Karpas-422 (cell line): ENCODE results near the gene KNDC1. TPM values are rescaled to one million over a fixed set of nuclear protein-coding genes. Genes with fewer than 3 reads are reported as not detected.
A peak's percentile ranks its signal among the peaks of the same experiment; 100 is the strongest.

Experiments
- DNase-seq: peaks from one replicate; pipeline ENCODE4 v3.0.0-alpha.2; 2015
- H2AFZ ChIP-seq: fragments of 200-600 bp; sonication (generic); 2 replicates; pipeline ENCODE4 v1.6.1; 2014; ENCODE audit warnings: antibody characterized with exemption, low read length, mixed read lengths
- H3K27ac ChIP-seq: fragments of 200-600 bp; sonication (generic); 2 replicates; pipeline ENCODE4 v1.5.1; 2014; ENCODE audit warnings: mild to moderate bottlenecking, low read length, moderate library complexity
- H3K27me3 ChIP-seq: fragments of 200-600 bp; sonication (generic); 2 replicates; pipeline ENCODE4 v1.6.1; 2014; ENCODE audit warnings: low read length, mixed read lengths
- H3K36me3 ChIP-seq: fragments of 200-600 bp; sonication (generic); 2 replicates; pipeline ENCODE4 v1.6.1; 2014; ENCODE audit warnings: low read length, mixed read lengths; ENCODE audit not compliant: insufficient read depth
- H3K4me1 ChIP-seq: fragments of 200-600 bp; sonication (generic); 2 replicates; pipeline ENCODE4 v1.6.1; 2014; ENCODE audit warnings: mild to moderate bottlenecking, low read length, mixed read lengths
- H3K4me2 ChIP-seq: fragments of 200-600 bp; sonication (generic); 2 replicates; pipeline ENCODE4 v1.6.1; 2014; ENCODE audit warnings: low read length, low read depth, mild to moderate bottlenecking; ENCODE audit not compliant: poor library complexity, severe bottlenecking
- H3K4me3 ChIP-seq: fragments of 200-600 bp; sonication (generic); 2 replicates; pipeline ENCODE4 v1.5.1; 2014; ENCODE audit warnings: mild to moderate bottlenecking, antibody characterized with exemption, low read length, mixed read lengths
- H3K79me2 ChIP-seq: fragments of 200-600 bp; sonication (generic); 2 replicates; pipeline ENCODE4 v1.6.1; 2014; ENCODE audit warnings: mild to moderate bottlenecking, low read length, mixed read lengths
- H3K9ac ChIP-seq: fragments of 200-600 bp; sonication (generic); 2 replicates; pipeline ENCODE4 v1.6.0; 2014; ENCODE audit warnings: low read length
- H3K9me2 ChIP-seq: fragments of 200-600 bp; sonication (generic), shearing (Covaris generic); replicated peaks from 2 replicates; pipeline ENCODE4 v1.6.0; 2014; ENCODE audit warnings: mild to moderate bottlenecking, low read length, moderate library complexity; ENCODE audit not compliant: insufficient read depth
- H3K9me3 ChIP-seq: fragments of 300-700, 200-600 bp; sonication (generic); 2 replicates; pipeline ENCODE4 v1.6.1; 2014; ENCODE audit warnings: low read length, mixed read lengths
- H4K20me1 ChIP-seq: fragments of 200-600 bp; sonication (generic); 2 replicates; pipeline ENCODE4 v1.6.1; 2014; ENCODE audit warnings: mild to moderate bottlenecking, antibody characterized with exemption, low read length, low read depth; ENCODE audit not compliant: insufficient read depth
- total RNA-seq: library from RNA; depleted of rRNA; stranded (reverse); fragments of >200 nt; shearing (Covaris generic); gene quantifications from 2 replicates; pipeline ENCODE4 v1.2.3, GENCODE V29; 2014; ENCODE audit warnings: low replicate concordance

The KNDC1 gene
- total RNA-seq, 1 experiment from 2014 or later: not detected

GRCh38 chr10:133239990-133240389 is 80.0 kb downstream of the KNDC1 start:
- Histone ChIP-seq H3K27me3 (no peaks in the 10 kb centered on the region), H3K4me2 (no peak overlapping the region), H3K9ac (no peak overlapping the region), H3K27ac (no peak overlapping the region), H3K9me3 (no peaks in the 10 kb centered on the region), H3K4me1 (no peaks in the 10 kb centered on the region), H3K4me3 (no peak overlapping the region), H3K36me3 (no peaks in the 10 kb centered on the region), H3K9me2 (no peaks in the 10 kb centered on the region), H4K20me1 (no peaks in the 10 kb centered on the region), H3K79me2 (no peaks in the 10 kb centered on the region), H2AFZ (no peak overlapping the region)
- DNase-seq: no peak

GRCh38 chr10:133241501-133242205 is 81.6 kb downstream of the KNDC1 start:
- Histone ChIP-seq H3K9ac (no peak overlapping the region), H3K4me2 (peak overlapping the region; percentile 26), H3K4me1 (no peaks in the 10 kb centered on the region), H3K9me2 (no peaks in the 10 kb centered on the region), H3K9me3 (no peaks in the 10 kb centered on the region), H4K20me1 (no peaks in the 10 kb centered on the region), H3K4me3 (no peak overlapping the region), H3K79me2 (no peaks in the 10 kb centered on the region), H2AFZ (no peak overlapping the region), H3K27me3 (no peaks in the 10 kb centered on the region), H3K36me3 (no peaks in the 10 kb centered on the region), H3K27ac (no peak overlapping the region)
- DNase-seq: no peak

- Histone ChIP-seq H3K4me2 (no peak overlapping the region), H3K36me3 (no peaks in the 10 kb centered on the region), H3K27ac (no peak overlapping the region), H3K4me3 (no peak overlapping the region), H4K20me1 (no peaks in the 10 kb centered on the region), H2AFZ (no peak overlapping the region), H3K9ac (no peak overlapping the region), H3K4me1 (no peaks in the 10 kb centered on the region), H3K79me2 (no peaks in the 10 kb centered on the region), H3K9me3 (no peaks in the 10 kb centered on the region), H3K27me3 (no peaks in the 10 kb centered on the region), H3K9me2 (no peaks in the 10 kb centered on the region)
- no peak for DNase-seq
Measured at GRCh38 chr10:133242611-133243356, 82.8 kb downstream of the KNDC1 start.

- H3K4me1 ChIP-seq: no peaks in the 10 kb centered on the region
- no peaks in the 10 kb centered on the region for H3K79me2 ChIP-seq
- H3K9ac ChIP-seq: no peak overlapping the region
- no peak overlapping the region for H2AFZ ChIP-seq
- no peak overlapping the region for H3K4me2 ChIP-seq
- H3K36me3 ChIP-seq: no peaks in the 10 kb centered on the region
- no peak for DNase-seq
- no peak overlapping the region for H3K4me3 ChIP-seq
- H3K9me3 ChIP-seq: no peaks in the 10 kb centered on the region
- no peaks in the 10 kb centered on the region for H4K20me1 ChIP-seq
- H3K27me3 ChIP-seq: no peaks in the 10 kb centered on the region
- H3K27ac ChIP-seq: no peak overlapping the region
- no peaks in the 10 kb centered on the region for H3K9me2 ChIP-seq
Measured at GRCh38 chr10:133243593-133243992, 83.6 kb downstream of the KNDC1 start.

GRCh38 chr10:133245439-133246235 is 85.6 kb downstream of the KNDC1 start:
- no peak overlapping the region for H2AFZ ChIP-seq
- no peak for DNase-seq
- H3K4me1 ChIP-seq: no peaks in the 10 kb centered on the region

GRCh38 chr10:133246236-133246626 is 86.2 kb downstream of the KNDC1 start:
- DNase-seq: no peak
- H3K4me1 ChIP-seq: no peaks in the 10 kb centered on the region
- H3K9me2 ChIP-seq: no peaks in the 10 kb centered on the region
- no peaks in the 10 kb centered on the region for H4K20me1 ChIP-seq
- H3K36me3 ChIP-seq: no peaks in the 10 kb centered on the region
- no peak overlapping the region for H3K4me3 ChIP-seq
- H3K9ac ChIP-seq: no peak overlapping the region
- H3K9me3 ChIP-seq: no peaks in the 10 kb centered on the region
- no peak overlapping the region for H2AFZ ChIP-seq
- H3K27ac ChIP-seq: no peak overlapping the region
- no peaks in the 10 kb centered on the region for H3K27me3 ChIP-seq
- no peak overlapping the region for H3K4me2 ChIP-seq
- no peaks in the 10 kb centered on the region for H3K79me2 ChIP-seq

More at GRCh38 chr10:133245439-133246235, 85.6 kb downstream of the KNDC1 start:
- H3K79me2 ChIP-seq: no peaks in the 10 kb centered on the region
- no peaks in the 10 kb centered on the region for H3K9me3 ChIP-seq
- H3K9me2 ChIP-seq: no peaks in the 10 kb centered on the region
- H3K4me3 ChIP-seq: no peak overlapping the region
- no peaks in the 10 kb centered on the region for H4K20me1 ChIP-seq
- no peak overlapping the region for H3K4me2 ChIP-seq
- no peaks in the 10 kb centered on the region for H3K27me3 ChIP-seq
- H3K27ac ChIP-seq: no peak overlapping the region
- H3K36me3 ChIP-seq: no peaks in the 10 kb centered on the region
- H3K9ac ChIP-seq: no peak overlapping the region

GRCh38 chr10:133247681-133248333 is 87.8 kb downstream of the KNDC1 start:
- no peak for DNase-seq
- Histone ChIP-seq H3K4me1 (no peaks in the 10 kb centered on the region), H3K4me2 (no peak overlapping the region), H2AFZ (no peak overlapping the region), H3K27me3 (no peaks in the 10 kb centered on the region), H3K9ac (no peak overlapping the region), H3K79me2 (no peaks in the 10 kb centered on the region), H4K20me1 (no peaks in the 10 kb centered on the region), H3K36me3 (no peaks in the 10 kb centered on the region), H3K27ac (no peak overlapping the region), H3K4me3 (no peak overlapping the region), H3K9me3 (no peaks in the 10 kb centered on the region), H3K9me2 (no peaks in the 10 kb centered on the region)

GRCh38 chr10:133248334-133248715 is 88.3 kb downstream of the KNDC1 start:
- H3K36me3 ChIP-seq: no peaks in the 10 kb centered on the region
- no peak for DNase-seq
- H3K79me2 ChIP-seq: no peaks in the 10 kb centered on the region
- no peaks in the 10 kb centered on the region for H3K9me2 ChIP-seq
- H3K9me3 ChIP-seq: no peaks in the 10 kb centered on the region
- H3K27ac ChIP-seq: no peak overlapping the region
- no peak overlapping the region for H3K4me3 ChIP-seq
- no peak overlapping the region for H3K4me2 ChIP-seq
- H2AFZ ChIP-seq: no peak overlapping the region
- H3K27me3 ChIP-seq: no peaks in the 10 kb centered on the region
- no peaks in the 10 kb centered on the region for H3K4me1 ChIP-seq
- H4K20me1 ChIP-seq: no peaks in the 10 kb centered on the region
- no peak overlapping the region for H3K9ac ChIP-seq
